ENCODE data around the gene SH3PXD2A. TPM values are rescaled to one million over a fixed set of nuclear protein-coding genes. Genes with fewer than 3 reads are reported as not detected.
"Not testable (repeated sequence)": the region's sequence is repeated elsewhere in the genome, so short reads cannot be mapped to it uniquely, and the experiment has no call there.

Gene SH3PXD2A
- total and polyA plus RNA-seq, 10 donors = 2.6 to 50.0 (median 35.2) TPM

DNA sequence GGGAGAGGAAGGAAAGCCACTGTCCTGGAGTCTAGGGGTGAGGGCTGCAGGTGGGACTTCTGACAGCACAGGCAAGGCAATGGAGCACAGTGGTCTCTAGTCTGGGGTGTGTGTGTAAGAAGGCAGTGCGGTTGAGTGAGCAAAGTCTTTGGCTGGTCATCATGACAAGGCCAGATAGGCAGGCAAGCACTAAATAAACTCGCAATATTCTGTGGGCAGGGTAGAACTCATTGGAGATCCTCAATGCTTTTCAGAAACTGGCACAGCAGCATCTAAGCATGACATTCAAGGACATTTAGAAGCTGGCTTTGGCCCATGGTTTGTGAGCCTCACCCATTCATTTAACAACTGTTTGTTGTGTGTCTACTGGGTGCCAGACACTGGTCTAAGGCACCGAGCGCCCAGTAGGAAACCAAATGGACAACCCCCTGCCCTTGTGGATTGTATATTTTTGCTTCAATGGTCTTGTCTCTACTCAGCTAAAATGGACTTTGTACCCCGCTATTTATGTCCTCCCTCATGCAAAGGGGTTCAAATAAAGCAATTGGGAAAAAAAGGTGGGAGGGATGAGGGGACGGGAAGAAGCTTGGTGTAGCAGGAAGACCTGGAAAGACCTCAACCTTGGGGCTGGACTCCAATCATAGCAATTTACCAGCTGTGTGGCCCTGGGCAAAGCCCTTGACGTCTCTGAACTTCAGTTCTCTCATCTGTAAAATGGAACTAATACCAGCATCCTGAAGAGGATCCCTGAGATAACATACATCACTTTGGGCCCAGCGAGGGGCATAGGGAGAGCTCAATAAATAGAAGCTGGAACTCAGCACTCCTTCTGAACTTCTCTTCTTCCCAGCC, 245.9 kb downstream of the SH3PXD2A start:
- no peak overlapping the region for H3K4me3 ChIP-seq
- intact Hi-C loops (cut with DNase I; ENCODE audit: low total_unique reads) = no loop called here
- peaks cover 0 to 74% (median 23%) of the 10 kb centered on the region in 6 donors for H3K36me3 ChIP-seq
- no peak for DNase-seq
- peaks cover 0 to 11% (median 1%) of the 10 kb centered on the region in 6 donors for H3K4me1 ChIP-seq
- 82 to 89% (median 86%) methylated on average over 8 of the region's 8 CpGs for WGBS, 5 donors
- TF ChIP-seq POLR2A (IDR thresholded peaks at IDR 0.05) = no peak
- TF ChIP-seq, protein P1, sequence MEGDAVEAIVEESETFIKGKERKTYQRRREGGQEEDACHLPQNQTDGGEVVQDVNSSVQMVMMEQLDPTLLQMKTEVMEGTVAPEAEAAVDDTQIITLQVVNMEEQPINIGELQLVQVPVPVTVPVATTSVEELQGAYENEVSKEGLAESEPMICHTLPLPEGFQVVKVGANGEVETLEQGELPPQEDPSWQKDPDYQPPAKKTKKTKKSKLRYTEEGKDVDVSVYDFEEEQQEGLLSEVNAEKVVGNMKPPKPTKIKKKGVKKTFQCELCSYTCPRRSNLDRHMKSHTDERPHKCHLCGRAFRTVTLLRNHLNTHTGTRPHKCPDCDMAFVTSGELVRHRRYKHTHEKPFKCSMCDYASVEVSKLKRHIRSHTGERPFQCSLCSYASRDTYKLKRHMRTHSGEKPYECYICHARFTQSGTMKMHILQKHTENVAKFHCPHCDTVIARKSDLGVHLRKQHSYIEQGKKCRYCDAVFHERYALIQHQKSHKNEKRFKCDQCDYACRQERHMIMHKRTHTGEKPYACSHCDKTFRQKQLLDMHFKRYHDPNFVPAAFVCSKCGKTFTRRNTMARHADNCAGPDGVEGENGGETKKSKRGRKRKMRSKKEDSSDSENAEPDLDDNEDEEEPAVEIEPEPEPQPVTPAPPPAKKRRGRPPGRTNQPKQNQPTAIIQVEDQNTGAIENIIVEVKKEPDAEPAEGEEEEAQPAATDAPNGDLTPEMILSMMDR (IDR thresholded peaks at IDR 0.05 in 8 of 11, conservative IDR thresholded peaks at IDR 0.05 in 3 of 11) = no peak
- no peak for TF ChIP-seq POLR2AphosphoS5 (IDR thresholded peaks at IDR 0.05)
- H3K27ac ChIP-seq = peak overlapping the region in 2 of 8 donors; percentile 28 to 33
- H3K9me3 ChIP-seq = no peaks in the 10 kb centered on the region
- H3K27me3 ChIP-seq (replicated peaks in 1 of 7) = no peaks in the 10 kb centered on the region

DNA sequence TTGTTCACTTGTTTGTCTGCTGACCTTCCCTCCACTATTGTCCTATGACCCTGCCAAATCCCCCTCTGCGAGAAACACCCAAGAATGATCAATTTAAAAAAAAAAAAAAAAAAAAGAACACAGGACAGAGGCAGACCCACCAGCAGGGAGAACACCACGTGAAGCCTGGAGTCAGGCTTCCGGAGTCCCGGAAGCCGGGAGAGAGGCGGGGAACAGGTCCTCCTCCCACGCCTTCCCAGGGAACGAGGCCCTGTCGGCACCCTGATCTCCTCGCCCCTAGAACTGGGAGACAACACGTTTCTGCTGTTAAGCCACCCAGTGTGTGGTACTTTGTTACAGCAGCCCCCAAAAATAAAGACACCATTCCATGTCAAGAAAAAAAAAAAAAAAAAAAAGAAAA, 247.3 kb downstream of the SH3PXD2A start:
- DNase-seq; H3K9me3 ChIP-seq; intact Hi-C loops (cut with DNase I; ENCODE audit: low total_unique reads); H3K27me3 ChIP-seq (replicated peaks in 1 of 7); H3K4me3 ChIP-seq: not testable (repeated sequence)
- Histone ChIP-seq H3K36me3 (peaks cover 0 to 77% (median 28%) of the 10 kb centered on the region in 6 donors), H3K4me1 (peaks cover 0 to 11% (median 0%) of the 10 kb centered on the region in 6 donors), H3K27ac (peak overlapping the region in 2 of 8 donors; percentile 26 to 28)
- WGBS, 5 donors = 81 to 87% (median 83%) methylated on average over 8 to 11 of the region's 11 CpGs

DNA sequence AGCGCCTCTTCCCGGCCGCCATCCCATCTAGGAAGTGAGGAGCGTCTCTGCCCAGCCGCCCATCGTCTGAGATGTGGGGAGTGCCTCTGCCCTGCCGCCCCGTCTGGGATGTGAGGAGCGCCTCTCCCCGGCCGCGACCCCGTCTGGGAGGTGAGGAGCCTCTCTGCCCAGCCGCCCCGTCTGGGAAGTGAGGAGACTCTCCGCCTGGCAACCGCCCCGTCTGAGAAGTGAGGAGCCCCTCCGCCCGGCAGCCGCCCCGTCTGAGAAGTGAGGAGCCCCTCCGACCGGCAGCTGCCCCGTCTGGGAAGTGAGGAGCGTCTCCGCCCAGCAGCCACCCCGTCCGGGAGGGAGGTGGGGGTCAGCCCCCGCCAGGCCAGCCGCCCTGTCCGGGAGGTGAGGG, 248.3 kb downstream of the SH3PXD2A start:
- H3K4me3 ChIP-seq; H3K9me3 ChIP-seq; H3K4me1 ChIP-seq; DNase-seq; intact Hi-C loops (cut with DNase I; ENCODE audit: low total_unique reads); H3K27me3 ChIP-seq (replicated peaks in 1 of 7): not testable (repeated sequence)
- H3K36me3 ChIP-seq = peaks cover 0 to 77% (median 25%) of the 10 kb centered on the region in 6 donors
- WGBS, 5 donors = 80 to 95% (median 92%) methylated on average over 2 to 29 of the region's 32 CpGs
- peak overlapping the region in 3 of 8 donors; percentile 11 to 51 (median 42) for H3K27ac ChIP-seq

DNA sequence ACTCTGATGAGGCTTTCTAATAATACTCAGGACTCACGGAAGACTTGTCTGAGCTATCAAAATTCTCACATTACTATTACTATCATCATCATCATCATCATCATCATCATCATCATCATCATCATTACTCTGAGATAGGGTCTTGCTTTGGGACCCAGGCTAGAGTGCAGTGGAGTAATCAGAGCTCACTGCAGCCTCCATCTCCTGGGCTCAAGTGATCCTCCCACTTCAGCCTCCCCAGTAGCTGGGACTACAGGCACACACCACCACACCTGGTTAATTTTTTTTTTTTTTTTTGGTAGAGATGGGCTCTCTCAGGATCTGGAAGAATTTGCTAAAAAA, 249.3 kb downstream of the SH3PXD2A start:
- H3K4me3 ChIP-seq; DNase-seq; intact Hi-C loops (cut with DNase I; ENCODE audit: low total_unique reads); H3K27me3 ChIP-seq (replicated peaks in 1 of 7); H3K27ac ChIP-seq; H3K4me1 ChIP-seq; H3K9me3 ChIP-seq: not testable (repeated sequence)
- WGBS, 5 donors = 80 to 90% (median 86%) methylated on average over 1 of the region's 1 CpG
- H3K36me3 ChIP-seq = peaks cover 0 to 77% (median 23%) of the 10 kb centered on the region in 6 donors

DNA sequence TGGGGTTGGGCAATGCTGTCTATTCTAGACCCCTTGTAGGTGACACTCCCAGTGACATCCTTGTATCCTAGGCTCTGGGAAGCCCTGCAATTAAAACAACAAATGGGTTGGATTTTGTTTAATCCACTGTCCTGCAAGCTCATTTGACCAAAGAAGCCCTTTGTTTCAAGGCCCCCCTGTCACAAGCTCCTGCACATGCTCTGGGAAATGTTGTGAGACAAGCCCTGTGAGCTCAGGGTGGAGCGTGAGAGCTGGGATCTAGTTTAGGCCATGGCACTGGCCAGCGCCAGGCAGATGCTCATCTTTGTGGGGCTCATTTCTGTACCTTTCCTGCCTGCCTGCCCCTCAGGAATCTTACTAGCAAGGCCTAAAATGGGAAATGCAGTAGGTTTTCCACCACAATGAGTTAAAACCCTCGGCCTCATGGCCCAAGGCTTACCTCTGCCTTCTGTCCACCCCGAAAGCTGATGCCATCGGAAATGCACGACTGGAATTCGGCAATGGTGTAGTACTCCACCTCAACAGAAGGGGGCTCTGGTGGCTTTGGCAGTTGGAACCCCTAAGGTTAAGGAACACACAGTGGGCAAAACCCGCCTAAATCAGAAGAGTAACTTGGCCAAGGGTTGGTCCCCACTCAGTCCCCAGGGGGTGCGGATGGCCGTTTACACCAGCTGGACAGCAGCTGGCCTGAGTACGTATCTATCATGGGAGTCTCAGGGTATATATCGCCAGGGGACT, 249.8 kb downstream of the SH3PXD2A start:
- H3K27me3 ChIP-seq (replicated peaks in 1 of 7) = no peaks in the 10 kb centered on the region
- H3K4me3 ChIP-seq = no peak overlapping the region
- no peaks in the 10 kb centered on the region for H3K9me3 ChIP-seq
- 79 to 82% (median 80%) methylated on average over 8 to 12 of the region's 12 CpGs for WGBS, 5 donors
- TF ChIP-seq POLR2A (IDR thresholded peaks at IDR 0.05) (no peak), POLR2AphosphoS5 (IDR thresholded peaks at IDR 0.05) (no peak)
- TF ChIP-seq, protein P1 (IDR thresholded peaks at IDR 0.05 in 8 of 11, conservative IDR thresholded peaks at IDR 0.05 in 3 of 11) = peak; percentile 56 to 78 (median 64)
- no peak for DNase-seq
- peaks cover 0 to 76% (median 23%) of the 10 kb centered on the region in 6 donors for H3K36me3 ChIP-seq
- intact Hi-C loops (cut with DNase I; ENCODE audit: low total_unique reads) = no loop called here
- H3K4me1 ChIP-seq = peaks cover 0 to 3% (median 0%) of the 10 kb centered on the region in 6 donors
- no peak overlapping the region for H3K27ac ChIP-seq
